NCI-H2196 (cell line): Measurements from ENCODE around the gene C16orf87.

Source experiments
- DNase-seq: peaks from one replicate; lab custom pipeline; 2025; ENCODE audit not compliant: unreplicated experiment; lab: John Stamatoyannopoulos, UW

Gene C16orf87

DNA sequence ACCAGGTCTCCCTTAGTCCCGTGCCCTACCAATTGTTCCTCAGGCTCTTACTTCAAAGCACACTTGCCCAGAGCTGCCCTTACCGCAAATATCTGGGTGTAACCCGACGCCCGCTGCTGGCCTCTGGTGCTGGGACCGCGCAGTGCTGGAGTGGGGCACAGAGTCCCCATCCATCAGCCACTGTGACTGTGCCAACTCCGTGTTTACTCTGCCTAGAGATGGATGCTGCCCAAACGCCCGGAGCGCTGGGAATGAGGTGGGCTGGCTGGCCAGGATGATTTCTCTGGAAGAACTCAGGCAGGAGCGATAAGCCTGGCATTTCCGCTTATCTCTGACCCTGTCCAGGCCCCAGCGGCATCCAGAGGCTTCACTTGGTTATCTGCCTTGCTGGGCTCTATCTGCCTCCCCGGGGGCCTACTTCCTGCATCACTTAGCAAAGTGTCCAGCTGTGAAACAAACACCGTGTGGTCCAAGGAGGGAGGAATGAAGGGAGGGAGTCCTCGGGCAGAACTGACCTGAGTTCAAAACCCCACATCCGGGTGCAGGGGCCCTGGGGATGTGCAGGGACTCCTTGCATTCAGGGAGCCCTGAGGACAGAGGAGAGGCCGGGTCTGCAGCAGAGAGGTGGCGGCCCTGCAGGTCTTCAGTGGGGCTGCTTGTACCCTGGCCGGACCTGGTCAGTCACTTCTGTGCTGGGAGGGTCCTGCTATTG is 73.5 kb downstream of the C16orf87 start:
- DNase-seq: peak; percentile 46

DNA sequence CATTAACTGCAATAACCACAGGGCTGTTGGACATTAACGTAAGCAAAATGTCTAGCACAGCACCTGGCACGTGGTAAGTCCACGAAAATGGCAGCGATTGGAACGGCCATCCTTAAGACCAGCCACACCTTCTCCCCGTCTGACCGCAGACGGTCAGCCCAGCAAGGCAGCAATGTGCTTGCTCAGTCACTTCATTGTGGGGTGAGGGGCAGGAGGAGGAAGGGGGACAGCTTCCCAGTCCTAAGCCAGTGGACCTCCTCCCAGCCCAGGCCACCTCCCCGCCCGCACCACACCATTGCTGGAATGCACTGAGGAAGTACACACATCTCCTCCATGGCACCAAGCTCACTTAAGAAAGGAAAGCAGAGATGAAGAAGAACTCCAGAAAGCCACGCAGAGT is 74.2 kb downstream of the C16orf87 start:
- DNase-seq: no peak

DNA sequence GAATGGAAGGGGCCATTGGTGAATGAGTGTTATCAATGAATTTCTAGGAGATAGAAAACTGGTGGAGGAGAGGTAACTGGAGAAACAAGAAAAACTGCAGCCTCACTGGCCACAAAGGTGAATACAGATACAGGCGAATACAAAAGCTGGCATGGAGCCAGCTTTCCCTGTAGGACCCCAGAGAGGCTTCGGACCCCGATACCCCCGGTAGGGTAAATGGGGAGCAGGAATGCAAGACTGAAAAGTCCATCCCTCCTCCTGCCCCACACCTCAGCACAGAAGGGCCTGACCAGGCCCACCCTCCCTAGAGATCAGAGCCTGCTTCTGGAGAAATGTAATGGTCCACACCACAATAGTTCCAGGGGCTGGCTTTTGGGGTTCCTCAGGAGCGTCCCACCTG is 78.0 kb downstream of the C16orf87 start:
- DNase-seq: no peak

DNA sequence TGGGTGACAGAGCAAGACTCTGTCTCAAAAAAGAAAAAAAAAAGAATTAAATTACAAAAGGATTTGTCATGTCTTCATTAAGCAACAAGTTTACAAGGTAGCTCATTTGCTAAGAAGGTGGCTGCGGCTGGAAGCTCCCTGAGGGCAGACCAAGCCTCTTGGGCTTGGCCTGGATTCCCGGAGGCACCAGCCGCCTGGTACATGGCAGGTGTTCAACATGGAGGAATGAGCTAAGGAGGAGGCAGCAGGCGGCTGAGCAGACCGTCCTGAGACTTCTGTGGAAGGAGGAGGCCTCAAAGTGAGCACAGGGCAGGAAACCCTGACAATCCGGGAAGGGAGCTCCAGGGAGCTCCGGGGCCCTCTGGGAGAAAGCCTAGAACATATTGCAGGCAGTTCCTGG is 79.6 kb downstream of the C16orf87 start:
- DNase-seq: no peak

DNA sequence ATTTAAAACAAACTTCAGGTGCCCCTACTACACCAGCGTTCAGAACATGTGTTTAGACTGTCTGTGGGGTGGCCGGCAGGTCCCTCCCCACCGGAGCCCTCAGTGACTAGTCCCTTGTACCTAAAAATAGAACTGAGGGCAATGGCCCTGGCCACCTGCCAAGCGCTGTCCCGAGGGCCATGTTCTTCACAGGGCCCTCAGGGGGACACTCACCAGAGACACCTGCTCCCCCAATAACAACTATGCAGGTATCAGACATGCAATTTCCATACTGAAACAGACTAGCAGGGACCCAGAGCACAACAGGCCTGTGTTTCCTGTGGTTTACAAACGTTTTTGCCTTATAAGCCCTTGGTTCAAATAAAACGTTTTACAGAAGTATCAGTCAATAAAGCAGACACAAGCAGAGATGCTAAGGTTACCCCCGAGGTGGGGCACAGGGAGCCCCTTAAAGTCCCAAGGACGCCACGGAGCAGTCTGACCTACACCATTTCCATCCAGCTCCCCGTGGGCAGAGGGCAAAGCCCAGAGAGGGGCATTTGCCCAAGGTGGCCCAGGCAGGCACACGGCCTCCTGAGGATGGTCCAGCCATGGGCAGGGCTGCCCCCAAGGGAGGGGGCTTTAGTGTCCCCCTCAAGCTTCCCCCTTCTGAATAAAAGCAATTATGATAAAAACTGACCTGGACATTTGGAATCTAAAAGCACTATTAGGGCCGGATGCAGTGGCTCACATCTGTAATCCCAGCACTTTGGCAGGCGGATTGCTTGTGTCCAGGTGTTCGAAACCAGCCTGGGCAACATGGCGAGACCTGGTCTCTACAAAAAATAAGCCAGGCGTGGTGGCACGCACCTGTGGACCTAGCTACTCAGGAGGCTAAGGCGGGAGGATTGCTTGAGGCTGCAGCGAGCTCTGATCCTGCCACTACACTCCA is 81.9 kb downstream of the C16orf87 start:
- DNase-seq: no peak

DNA sequence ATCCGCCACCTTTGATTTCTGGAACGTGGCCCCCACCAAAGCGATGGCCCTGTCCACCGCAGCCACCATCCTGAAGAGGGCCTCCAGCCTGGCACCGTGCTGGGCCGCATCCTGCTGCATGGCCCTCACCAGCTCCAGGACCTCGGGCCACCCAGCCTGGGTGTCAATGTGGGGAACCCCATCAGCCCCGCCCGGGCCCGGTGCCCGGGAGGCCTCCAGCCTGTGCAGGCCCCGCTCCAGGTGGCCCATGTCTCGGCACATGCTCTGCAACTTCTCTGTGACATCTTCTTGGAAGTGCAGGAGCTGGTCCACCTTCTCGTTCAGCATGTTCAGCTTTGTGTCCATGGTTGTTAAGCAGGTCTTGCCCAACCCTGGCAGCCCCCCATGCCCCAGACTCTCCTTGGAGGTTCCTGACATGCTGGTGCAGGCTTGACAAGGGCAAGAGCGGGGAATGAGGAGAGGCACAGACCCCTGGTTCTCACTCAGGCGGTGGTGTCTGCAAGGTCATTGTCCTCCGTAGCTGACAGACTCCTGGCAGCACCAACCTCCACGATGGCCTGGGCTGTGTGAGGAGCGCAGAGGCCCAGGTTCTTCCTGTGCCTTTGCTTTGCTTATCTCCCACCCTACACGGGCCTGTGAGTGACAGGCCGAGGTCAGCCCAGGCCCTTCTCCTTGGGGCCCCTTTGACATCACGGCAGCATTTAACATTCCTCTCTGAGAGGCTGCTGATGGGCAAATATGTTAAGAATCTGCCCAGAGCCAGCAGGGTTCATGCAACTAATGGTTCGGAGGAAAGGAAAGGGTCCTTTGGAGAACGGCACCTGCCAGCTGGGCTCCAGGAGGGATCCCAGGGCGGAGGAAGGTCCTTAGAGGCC is 83.0 kb downstream of the C16orf87 start, which contains the start of gene MYLK3:
MYLK3 (minus strand) TSS at position 568 of the 875 bp plus-strand sequence; CDS start at position 417, 151 bp downstream.
- DNase-seq: no peak

DNA sequence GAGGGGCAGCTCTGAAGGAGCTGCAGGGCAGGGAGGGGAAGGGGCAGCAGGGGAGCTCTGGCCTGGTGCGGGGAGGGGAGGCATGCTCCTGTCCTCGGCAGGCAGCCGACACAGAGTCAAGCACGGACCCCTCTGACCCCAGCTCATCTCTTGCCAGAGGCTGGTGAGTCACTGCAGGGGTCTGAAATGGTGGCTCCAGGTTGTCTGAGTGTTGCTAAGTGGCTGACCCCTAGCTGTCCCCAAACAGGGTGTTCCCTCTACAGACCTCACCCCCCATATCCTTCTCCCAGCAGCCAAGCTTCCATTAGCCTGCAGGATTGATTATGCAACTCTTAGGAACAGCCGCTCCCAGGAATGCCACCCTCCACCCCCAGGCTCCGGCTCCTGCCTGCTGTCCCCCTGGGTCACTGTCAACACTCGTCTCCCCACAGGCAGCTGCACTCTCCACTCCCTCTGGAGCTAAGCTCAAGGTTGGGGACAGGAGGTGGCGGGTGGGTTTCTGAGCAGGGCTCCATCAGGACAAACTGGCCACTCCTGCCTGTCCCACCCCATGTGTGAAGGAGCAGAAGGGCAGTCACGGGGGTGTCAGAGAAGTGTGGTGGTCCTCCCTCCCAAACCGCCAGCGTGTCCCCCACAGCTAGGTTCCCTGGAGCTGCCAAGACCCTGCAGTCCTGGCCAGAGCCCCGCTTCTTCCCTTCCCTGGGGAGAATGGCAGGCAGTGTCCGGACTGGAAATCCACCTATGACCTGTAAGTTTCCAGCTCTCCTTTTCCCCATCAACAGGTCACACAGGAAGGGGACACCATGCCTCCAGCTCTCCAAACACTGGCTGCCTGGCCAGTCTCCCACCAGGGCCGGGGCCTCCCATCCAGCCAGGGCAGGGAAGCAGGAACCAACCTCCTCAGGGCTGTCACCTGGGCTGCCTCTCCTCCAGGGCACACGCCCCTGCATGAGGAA is 83.9 kb downstream of the C16orf87 start:
- DNase-seq: no peak
